Lung (tissue), 16 donors: ENCODE results near the gene LDLRAP1. TPM values are rescaled to one million over a fixed set of nuclear protein-coding genes. Genes with fewer than 3 reads are reported as not detected.

Experiments used
- ATAC-seq: fragments of 200-7000 bp; cut with Tn5 transposase; one replicate; pipeline ENCODE4 v1.9.1; 2020; ENCODE audit warnings: moderate number of reproducible peaks; ENCODE audit not compliant: insufficient read depth, low FRiP score
- DNase-seq, 3 donors: peaks; one replicate each; pipeline ENCODE4 v3.0.0-alpha.2; 2013 to 2017
- H3K27ac ChIP-seq, 2 donors: one replicate each; pipeline ENCODE4 v1.5.1; 2013; ENCODE audit warnings: mild to moderate bottlenecking in 2 of 2, moderate library complexity in 2 of 2, control low read depth in 1 of 2, inconsistent platforms in 1 of 2, low read depth in 1 of 2, low read length in 1 of 2
- H3K27me3 ChIP-seq, 3 donors: one replicate each; pipeline ENCODE4 v1.5.1; 2013; ENCODE audit warnings: low read length in 2 of 3; ENCODE audit not compliant: control insufficient read depth in 3 of 3, insufficient read depth in 3 of 3
- H3K36me3 ChIP-seq, 4 donors: one replicate each; pipeline ENCODE4 v1.5.1; 2013; ENCODE audit warnings: low read length in 4 of 4, mild to moderate bottlenecking in 1 of 4, moderate library complexity in 1 of 4; ENCODE audit not compliant: control insufficient read depth in 4 of 4, insufficient read depth in 4 of 4
- H3K4me1 ChIP-seq, 5 donors: one replicate each; pipeline ENCODE4 v1.5.1; 2013; ENCODE audit warnings: low read length in 5 of 5, mild to moderate bottlenecking in 2 of 5, moderate library complexity in 1 of 5; ENCODE audit not compliant: control insufficient read depth in 5 of 5, insufficient read depth in 5 of 5
- H3K4me3 ChIP-seq: one replicate; pipeline ENCODE4 v1.5.1; 2013; ENCODE audit warnings: mild to moderate bottlenecking, control low read depth, moderate library complexity
- H3K9ac ChIP-seq, 2 donors: one replicate each; pipeline ENCODE4 v1.5.1; 2013; ENCODE audit warnings: low read length in 2 of 2, control low read depth in 1 of 2; ENCODE audit not compliant: insufficient read depth in 1 of 2
- H3K9me3 ChIP-seq, 4 donors: one replicate each; pipeline ENCODE4 v1.5.1; 2013; ENCODE audit warnings: low read length in 3 of 4, mild to moderate bottlenecking in 1 of 4, moderate library complexity in 1 of 4; ENCODE audit not compliant: control insufficient read depth in 4 of 4, insufficient read depth in 3 of 4
- WGBS, 2 donors: extraction: QIAGEN DNeasy Blood & Tissue Kit; methylation state at CpG; one replicate each; pipeline ENCODE4 v1.1.7; 2013; 5-methylcytosine and 5-hydroxymethylcytosine counted together
- long read RNA-seq, 5 donors: transcript quantifications; one replicate each; lab custom pipeline, GENCODE V29; 2026
- polyA plus RNA-seq, 2 donors: library from polyadenylated mRNA; stranded (reverse); fragments of 200-250 nt; gene quantifications; one replicate each; pipeline ENCODE4 v1.2.1, GENCODE V29; 2013
- total RNA-seq, 2 donors: library from RNA; depleted of rRNA in 1 of 2; stranded (reverse); fragments of >200 nt in 1 of 2; gene quantifications; one replicate each; pipeline ENCODE4 v1.2.1, GENCODE V29; 2014 to 2021
- TF ChIP-seq, protein P1 (sequence below): IDR thresholded peaks from 2 replicates; pipeline ENCODE4 v1.5.1; 2012; ENCODE audit warnings: mild to moderate bottlenecking; ENCODE audit errors: control extremely low read depth, extremely low read depth
- donor health status: control.
- donor health status: control.
- donor health status: Bipolar disorder and iron deficiency.
- donor health status: healthy.
- donor health status: DM: yes; HTN: yes; CAD: no.

The LDLRAP1 gene, protein sequence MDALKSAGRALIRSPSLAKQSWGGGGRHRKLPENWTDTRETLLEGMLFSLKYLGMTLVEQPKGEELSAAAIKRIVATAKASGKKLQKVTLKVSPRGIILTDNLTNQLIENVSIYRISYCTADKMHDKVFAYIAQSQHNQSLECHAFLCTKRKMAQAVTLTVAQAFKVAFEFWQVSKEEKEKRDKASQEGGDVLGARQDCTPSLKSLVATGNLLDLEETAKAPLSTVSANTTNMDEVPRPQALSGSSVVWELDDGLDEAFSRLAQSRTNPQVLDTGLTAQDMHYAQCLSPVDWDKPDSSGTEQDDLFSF
- total RNA-seq (10 to 100 TPM; 21.1 to 23.4 TPM), polyA plus RNA-seq (10 to 100 TPM; 15.2 to 15.5 TPM)
- long read RNA-seq, donor 1, transcript LDLRAP1-201 (9 exons, 2,940 nt), result major isoform, 10 of 10 reads
- long read RNA-seq, donor 1, partial matches to known transcripts, result 0 of 10 reads
- long read RNA-seq, donor 1, other reads (novel, unspliced or antisense), result 0 of 10 reads
- long read RNA-seq, donor 2, partial matches to known transcripts, result 0 of 2 reads
- long read RNA-seq, donor 2, other reads (novel, unspliced or antisense), result 0 of 2 reads
- long read RNA-seq, donor 3, partial matches to known transcripts, result 6 of 8 reads
- long read RNA-seq, donor 3, other reads (novel, unspliced or antisense), result 0 of 8 reads
- long read RNA-seq, donor 4, partial matches to known transcripts, result 0 of 3 reads
- long read RNA-seq, donor 4, other reads (novel, unspliced or antisense), result 0 of 3 reads
- long read RNA-seq, donor 5, partial matches to known transcripts, result 0 of 2 reads
- long read RNA-seq, donor 5, other reads (novel, unspliced or antisense), result 0 of 2 reads

DNA sequence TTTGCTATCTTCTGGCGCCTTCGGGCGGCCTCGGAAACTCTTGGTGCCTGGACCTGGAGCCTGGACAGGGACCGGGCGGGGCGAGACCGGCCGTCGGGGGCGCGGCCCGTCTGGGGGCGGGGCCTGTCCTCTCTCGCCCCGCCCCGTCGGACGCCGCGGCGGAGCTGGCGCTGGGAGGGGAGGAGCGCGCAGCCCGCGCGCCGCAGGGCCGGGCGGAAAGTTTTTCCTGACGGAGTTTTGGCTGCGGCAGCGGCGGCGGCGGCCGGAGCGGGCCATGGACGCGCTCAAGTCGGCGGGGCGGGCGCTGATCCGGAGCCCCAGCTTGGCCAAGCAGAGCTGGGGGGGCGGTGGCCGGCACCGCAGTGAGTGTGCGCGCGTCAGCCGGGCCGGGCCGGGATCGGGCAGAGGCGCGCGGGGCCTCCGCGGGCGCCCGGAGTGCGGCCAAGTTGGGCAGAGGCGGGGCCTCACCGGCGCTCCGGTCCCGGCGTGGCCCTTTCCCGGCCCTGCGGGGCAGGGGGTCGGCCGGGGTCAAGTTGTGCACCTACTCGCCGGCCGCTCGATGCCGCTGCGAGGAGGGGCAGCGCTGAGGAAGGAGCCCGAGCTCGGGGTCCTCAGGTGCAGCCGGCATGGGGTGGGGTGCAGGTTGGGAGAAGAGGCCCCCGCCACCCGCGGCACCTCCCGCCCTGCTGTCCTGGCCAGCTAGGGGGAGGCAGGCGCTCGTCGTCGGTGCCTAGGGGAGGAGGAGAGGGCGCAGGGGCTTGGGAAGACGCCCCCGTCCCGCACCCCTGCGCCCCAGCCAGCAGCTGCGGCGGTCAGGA, at the start of gene LDLRAP1:
TSS of gene LDLRAP1 (plus strand) at position 182 of the 818 bp plus-strand sequence. CDS start at position 275, 93 bp downstream.
- peak; percentile 74 to 83 (median 75) for DNase-seq
- Histone ChIP-seq H3K4me3 (peak within 1 kb of the TSS; percentile 90), H3K27me3 (no peaks in the 10 kb centered on the region), H3K27ac (peak within 1 kb of the TSS; percentile 92 to 95), H3K9me3 (no peaks in the 10 kb centered on the region), H3K9ac (no peak within 1 kb of the TSS), H3K36me3 (no peaks in the 10 kb centered on the region), H3K4me1 (peaks cover 0 to 12% (median 8%) of the 10 kb centered on the region in 5 donors)
- ATAC-seq, result peak; percentile 95
- TF ChIP-seq, protein P1, sequence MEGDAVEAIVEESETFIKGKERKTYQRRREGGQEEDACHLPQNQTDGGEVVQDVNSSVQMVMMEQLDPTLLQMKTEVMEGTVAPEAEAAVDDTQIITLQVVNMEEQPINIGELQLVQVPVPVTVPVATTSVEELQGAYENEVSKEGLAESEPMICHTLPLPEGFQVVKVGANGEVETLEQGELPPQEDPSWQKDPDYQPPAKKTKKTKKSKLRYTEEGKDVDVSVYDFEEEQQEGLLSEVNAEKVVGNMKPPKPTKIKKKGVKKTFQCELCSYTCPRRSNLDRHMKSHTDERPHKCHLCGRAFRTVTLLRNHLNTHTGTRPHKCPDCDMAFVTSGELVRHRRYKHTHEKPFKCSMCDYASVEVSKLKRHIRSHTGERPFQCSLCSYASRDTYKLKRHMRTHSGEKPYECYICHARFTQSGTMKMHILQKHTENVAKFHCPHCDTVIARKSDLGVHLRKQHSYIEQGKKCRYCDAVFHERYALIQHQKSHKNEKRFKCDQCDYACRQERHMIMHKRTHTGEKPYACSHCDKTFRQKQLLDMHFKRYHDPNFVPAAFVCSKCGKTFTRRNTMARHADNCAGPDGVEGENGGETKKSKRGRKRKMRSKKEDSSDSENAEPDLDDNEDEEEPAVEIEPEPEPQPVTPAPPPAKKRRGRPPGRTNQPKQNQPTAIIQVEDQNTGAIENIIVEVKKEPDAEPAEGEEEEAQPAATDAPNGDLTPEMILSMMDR, result no peak
- WGBS, 2 donors, result 0% methylated on average over 66 to 99 of the region's 99 CpGs

DNA sequence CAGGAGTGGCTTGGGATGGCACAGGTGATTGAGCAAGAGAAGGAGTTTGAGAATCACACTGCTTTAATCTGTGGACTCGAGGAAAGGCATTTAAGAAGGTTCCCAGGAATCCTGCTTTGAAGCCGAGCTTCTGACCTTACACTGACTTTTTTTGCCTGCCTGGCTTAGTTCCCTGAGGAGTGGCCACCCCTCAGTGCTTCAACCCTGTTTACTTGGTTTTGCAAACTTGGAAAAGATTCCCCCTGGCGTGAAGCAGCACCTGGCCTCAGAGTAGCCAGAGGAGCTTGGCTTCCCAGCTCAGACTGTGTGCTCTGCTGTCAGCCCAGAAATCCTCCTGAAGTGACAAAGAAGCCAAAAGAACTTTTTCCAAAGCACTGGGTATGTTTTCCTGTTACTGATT, 48.5 kb upstream of the LDLRAP1 start:
- Histone ChIP-seq H3K9me3 (no peaks in the 10 kb centered on the region), H3K4me1 (peaks cover 0 to under 1% (median 0%) of the 10 kb centered on the region in 5 donors), H3K27me3 (no peaks in the 10 kb centered on the region), H3K27ac (no peak overlapping the region), H3K4me3 (no peak overlapping the region), H3K36me3 (peaks cover 16 to 31% (median 29%) of the 10 kb centered on the region in 4 donors), H3K9ac (no peak overlapping the region)
- TF ChIP-seq, protein P1, result no peak
- WGBS, 2 donors, result 79 to 83% methylated on average over 3 of the region's 3 CpGs
- ATAC-seq (no peak), DNase-seq (no peak)

DNA sequence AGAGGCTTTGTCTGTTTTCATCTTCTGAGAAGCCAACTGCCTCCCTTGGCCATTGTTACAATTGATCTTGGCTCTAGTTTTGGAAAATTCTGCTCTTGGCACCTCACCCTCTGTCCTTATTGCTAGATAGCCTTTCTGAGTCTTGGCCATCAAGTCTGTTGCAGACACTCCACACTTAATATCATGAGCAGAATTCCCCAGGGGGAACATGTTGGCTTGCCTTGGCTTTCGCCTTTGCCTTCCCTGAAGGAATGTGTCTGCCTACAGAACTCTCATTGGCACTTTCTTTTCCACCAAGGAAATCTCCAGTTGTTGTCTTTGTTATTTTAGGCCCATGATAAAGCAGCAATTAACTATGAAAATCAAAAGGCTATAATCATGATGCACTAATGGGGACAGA, 42.7 kb upstream of the LDLRAP1 start:
- H3K4me3 ChIP-seq, result no peak overlapping the region
- DNase-seq (peak in 2 of 3 donors; percentile 51 to 52), ATAC-seq (no peak)
- H3K36me3 ChIP-seq, result peaks cover 10 to 18% (median 13%) of the 10 kb centered on the region in 4 donors
- H3K4me1 ChIP-seq, result peaks cover 0 to 18% (median 13%) of the 10 kb centered on the region in 5 donors
- H3K9ac ChIP-seq, result no peak overlapping the region
- WGBS, 2 donors, result 79 to 92% methylated on average over 1 of the region's 1 CpG
- TF ChIP-seq, protein P1, result no peak
- H3K9me3 ChIP-seq, result no peaks in the 10 kb centered on the region
- no peaks in the 10 kb centered on the region for H3K27me3 ChIP-seq
- H3K27ac ChIP-seq, result no peak overlapping the region
